Measurements from ENCODE around the gene MSL1.

The MSL1 gene

DNA sequence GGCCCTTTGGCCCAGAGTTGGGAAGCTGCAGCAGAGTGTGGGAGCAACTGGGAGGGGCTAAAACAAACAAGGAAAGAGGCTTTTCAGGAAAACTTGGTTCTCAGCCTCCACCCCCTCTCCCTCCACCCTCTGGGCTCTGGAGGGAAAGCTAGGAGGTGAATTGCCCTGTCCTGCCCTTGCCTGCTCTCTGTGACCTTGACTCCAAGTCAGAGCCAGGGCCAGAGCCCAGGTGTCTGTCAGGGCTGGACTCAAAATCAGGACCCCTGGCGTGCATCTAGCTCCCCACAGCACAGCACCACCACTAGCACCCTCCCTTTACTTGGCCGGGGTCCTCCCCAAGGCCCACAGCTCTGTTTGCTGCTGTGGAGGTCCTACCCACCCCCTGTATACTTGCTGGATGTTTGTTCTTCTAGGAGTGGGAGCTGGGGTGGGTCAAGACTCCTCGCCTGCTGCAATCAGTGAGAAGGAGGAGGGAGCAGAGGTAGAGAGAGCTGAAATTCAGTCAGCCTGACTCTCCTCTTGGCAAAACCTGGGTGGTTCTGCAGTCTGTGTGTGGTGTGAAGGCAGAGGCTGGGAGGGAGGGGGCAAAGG, 18.6 kb upstream of the MSL1 start (continued):
- TF ChIP-seq, protein P1, sequence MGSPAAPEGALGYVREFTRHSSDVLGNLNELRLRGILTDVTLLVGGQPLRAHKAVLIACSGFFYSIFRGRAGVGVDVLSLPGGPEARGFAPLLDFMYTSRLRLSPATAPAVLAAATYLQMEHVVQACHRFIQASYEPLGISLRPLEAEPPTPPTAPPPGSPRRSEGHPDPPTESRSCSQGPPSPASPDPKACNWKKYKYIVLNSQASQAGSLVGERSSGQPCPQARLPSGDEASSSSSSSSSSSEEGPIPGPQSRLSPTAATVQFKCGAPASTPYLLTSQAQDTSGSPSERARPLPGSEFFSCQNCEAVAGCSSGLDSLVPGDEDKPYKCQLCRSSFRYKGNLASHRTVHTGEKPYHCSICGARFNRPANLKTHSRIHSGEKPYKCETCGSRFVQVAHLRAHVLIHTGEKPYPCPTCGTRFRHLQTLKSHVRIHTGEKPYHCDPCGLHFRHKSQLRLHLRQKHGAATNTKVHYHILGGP (tag by site-specific recombination; IDR thresholded peaks at IDR 0.05) = no peak; the same call in 1 of the 2 replicates
- TF ChIP-seq ZNF266 (tag by site-specific recombination; IDR thresholded peaks at IDR 0.05; ENCODE audit: low read depth) = no peak
- no peak for TF ChIP-seq ZNF707 (tag by site-specific recombination; IDR thresholded peaks at IDR 0.05)
- TF ChIP-seq, protein P2, sequence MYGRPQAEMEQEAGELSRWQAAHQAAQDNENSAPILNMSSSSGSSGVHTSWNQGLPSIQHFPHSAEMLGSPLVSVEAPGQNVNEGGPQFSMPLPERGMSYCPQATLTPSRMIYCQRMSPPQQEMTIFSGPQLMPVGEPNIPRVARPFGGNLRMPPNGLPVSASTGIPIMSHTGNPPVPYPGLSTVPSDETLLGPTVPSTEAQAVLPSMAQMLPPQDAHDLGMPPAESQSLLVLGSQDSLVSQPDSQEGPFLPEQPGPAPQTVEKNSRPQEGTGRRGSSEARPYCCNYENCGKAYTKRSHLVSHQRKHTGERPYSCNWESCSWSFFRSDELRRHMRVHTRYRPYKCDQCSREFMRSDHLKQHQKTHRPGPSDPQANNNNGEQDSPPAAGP (tag by site-specific recombination; IDR thresholded peaks at IDR 0.05) = 0 out of 2 replicates have a peak, but pooled peaks have one; percentile 18

DNA sequence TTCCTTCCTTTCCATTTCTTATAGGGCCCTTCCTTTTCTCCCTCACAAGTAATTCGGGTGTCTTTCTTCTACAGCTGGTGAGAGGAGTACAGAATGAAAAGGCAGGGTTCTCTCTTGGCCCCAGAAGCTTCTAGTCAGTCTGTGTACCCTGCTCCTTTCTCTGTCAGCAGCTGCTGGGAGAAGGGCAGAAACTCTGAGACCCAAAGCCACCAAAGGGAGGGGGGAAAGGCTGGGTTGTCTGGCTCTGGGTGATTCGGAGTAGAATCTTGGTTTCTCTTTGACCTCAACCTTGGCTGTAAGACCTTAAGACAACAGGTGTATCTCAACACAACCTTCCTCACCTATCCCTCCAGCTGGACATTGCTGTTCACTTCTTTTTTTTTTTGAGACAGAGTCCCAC, 18.1 kb upstream of the MSL1 start:
- H3K4me3 ChIP-seq (ENCODE audit: low read depth, low read length) = no peak overlapping the region

DNA sequence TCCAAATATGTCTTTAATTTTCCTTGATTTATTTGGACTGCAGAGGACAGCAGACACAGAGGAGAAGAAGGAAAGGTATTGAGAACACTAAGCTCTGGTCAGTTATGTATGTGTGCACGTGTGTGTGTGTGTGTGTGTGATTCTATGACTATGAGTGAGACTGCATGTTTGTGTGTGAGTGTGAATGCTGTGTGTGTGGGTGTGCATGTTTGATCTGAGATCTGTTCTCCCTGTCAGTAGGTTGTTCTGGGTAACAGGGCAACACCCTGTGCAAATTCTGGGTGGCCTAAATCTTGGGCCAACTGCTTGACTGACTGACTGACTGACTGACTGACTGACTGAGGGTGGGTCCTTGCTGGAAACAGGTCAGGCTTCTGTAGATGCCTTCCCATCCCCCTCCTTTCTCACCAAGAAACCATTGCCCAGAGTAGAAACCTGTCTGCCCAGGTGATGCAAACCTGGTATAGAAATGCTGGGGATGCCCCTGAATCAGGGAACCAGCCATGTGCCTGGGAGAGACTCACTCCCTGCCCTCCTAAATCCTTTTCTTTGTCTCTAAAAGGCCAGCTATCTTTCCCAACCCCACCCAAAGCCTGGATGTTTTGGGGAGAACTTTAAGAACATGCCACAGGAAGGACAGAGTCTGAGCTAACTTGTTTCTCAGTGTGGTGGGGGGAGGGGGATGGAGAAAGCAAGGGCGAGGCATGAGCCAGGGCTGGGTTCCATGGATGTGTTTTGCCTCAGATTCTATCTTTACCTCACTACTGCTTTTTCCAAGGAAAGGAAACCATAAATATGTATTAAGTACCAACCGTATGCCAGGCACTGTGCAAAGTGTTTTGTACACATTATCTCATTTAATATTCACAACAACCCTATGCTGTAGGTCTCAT, 16.9 kb upstream of the MSL1 start:
- peaks cover 10% of the 10 kb centered on the region for H3K4me1 ChIP-seq (ENCODE audit: control insufficient read depth, insufficient read depth, low read length)
- no peak overlapping the region for H3K4me3 ChIP-seq (ENCODE audit: low read depth, low read length)
- ChIA-PET POLR2A (interaction anchor here (3.6 kb wide), 1 partner anchor 8 kb away, joined by 26 read pairs; no protein-coding TSS in a partner anchor), CTCF (interaction anchor here (0.5 to 5.7 kb wide), 5 partner anchors 7 to 78 kb away, joined by 3 to 55 read pairs (median 3); no protein-coding TSS in a partner anchor)
- H3K27ac ChIP-seq (ENCODE audit: extremely low read depth, low read depth, low read length) = no peak overlapping the region
- H3K9me3 ChIP-seq (ENCODE audit: control insufficient read depth, insufficient read depth, low read depth, low read length) = no peaks in the 10 kb centered on the region
- no peaks in the 10 kb centered on the region for H3K36me3 ChIP-seq (ENCODE audit: control insufficient read depth in 2 of 2, insufficient read depth in 1 of 2, low read length in 2 of 2)
- TF ChIP-seq, protein P3, sequence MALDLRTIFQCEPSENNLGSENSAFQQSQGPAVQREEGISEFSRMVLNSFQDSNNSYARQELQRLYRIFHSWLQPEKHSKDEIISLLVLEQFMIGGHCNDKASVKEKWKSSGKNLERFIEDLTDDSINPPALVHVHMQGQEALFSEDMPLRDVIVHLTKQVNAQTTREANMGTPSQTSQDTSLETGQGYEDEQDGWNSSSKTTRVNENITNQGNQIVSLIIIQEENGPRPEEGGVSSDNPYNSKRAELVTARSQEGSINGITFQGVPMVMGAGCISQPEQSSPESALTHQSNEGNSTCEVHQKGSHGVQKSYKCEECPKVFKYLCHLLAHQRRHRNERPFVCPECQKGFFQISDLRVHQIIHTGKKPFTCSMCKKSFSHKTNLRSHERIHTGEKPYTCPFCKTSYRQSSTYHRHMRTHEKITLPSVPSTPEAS (tag by site-specific recombination; IDR thresholded peaks at IDR 0.05) = 0 out of 2 replicates have a peak, but pooled peaks have one; percentile 25
- no peak for TF ChIP-seq ZNF501 (tag by site-specific recombination; IDR thresholded peaks at IDR 0.05)
- TF ChIP-seq, protein P4, sequence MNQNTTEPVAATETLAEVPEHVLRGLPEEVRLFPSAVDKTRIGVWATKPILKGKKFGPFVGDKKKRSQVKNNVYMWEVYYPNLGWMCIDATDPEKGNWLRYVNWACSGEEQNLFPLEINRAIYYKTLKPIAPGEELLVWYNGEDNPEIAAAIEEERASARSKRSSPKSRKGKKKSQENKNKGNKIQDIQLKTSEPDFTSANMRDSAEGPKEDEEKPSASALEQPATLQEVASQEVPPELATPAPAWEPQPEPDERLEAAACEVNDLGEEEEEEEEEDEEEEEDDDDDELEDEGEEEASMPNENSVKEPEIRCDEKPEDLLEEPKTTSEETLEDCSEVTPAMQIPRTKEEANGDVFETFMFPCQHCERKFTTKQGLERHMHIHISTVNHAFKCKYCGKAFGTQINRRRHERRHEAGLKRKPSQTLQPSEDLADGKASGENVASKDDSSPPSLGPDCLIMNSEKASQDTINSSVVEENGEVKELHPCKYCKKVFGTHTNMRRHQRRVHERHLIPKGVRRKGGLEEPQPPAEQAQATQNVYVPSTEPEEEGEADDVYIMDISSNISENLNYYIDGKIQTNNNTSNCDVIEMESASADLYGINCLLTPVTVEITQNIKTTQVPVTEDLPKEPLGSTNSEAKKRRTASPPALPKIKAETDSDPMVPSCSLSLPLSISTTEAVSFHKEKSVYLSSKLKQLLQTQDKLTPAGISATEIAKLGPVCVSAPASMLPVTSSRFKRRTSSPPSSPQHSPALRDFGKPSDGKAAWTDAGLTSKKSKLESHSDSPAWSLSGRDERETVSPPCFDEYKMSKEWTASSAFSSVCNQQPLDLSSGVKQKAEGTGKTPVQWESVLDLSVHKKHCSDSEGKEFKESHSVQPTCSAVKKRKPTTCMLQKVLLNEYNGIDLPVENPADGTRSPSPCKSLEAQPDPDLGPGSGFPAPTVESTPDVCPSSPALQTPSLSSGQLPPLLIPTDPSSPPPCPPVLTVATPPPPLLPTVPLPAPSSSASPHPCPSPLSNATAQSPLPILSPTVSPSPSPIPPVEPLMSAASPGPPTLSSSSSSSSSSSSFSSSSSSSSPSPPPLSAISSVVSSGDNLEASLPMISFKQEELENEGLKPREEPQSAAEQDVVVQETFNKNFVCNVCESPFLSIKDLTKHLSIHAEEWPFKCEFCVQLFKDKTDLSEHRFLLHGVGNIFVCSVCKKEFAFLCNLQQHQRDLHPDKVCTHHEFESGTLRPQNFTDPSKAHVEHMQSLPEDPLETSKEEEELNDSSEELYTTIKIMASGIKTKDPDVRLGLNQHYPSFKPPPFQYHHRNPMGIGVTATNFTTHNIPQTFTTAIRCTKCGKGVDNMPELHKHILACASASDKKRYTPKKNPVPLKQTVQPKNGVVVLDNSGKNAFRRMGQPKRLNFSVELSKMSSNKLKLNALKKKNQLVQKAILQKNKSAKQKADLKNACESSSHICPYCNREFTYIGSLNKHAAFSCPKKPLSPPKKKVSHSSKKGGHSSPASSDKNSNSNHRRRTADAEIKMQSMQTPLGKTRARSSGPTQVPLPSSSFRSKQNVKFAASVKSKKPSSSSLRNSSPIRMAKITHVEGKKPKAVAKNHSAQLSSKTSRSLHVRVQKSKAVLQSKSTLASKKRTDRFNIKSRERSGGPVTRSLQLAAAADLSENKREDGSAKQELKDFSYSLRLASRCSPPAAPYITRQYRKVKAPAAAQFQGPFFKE (tag by site-specific recombination; IDR thresholded peaks at IDR 0.05; ENCODE audit: borderline replicate concordance) = no peak
- no peak for TF ChIP-seq ZNF155 (tag by site-specific recombination; IDR thresholded peaks at IDR 0.05)
- TF ChIP-seq ZNF664 (tag by site-specific recombination; IDR thresholded peaks at IDR 0.05) = peak; percentile 49; the same call in 1 of the 2 replicates
- TF ChIP-seq ZNF792 (tag by site-specific recombination; IDR thresholded peaks at IDR 0.05) = no peak
- TF ChIP-seq, protein P5, sequence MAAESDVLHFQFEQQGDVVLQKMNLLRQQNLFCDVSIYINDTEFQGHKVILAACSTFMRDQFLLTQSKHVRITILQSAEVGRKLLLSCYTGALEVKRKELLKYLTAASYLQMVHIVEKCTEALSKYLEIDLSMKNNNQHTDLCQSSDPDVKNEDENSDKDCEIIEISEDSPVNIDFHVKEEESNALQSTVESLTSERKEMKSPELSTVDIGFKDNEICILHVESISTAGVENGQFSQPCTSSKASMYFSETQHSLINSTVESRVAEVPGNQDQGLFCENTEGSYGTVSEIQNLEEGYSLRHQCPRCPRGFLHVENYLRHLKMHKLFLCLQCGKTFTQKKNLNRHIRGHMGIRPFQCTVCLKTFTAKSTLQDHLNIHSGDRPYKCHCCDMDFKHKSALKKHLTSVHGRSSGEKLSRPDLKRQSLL (tag by site-specific recombination; IDR thresholded peaks at IDR 0.05) = no peak
- TF ChIP-seq, protein P6, sequence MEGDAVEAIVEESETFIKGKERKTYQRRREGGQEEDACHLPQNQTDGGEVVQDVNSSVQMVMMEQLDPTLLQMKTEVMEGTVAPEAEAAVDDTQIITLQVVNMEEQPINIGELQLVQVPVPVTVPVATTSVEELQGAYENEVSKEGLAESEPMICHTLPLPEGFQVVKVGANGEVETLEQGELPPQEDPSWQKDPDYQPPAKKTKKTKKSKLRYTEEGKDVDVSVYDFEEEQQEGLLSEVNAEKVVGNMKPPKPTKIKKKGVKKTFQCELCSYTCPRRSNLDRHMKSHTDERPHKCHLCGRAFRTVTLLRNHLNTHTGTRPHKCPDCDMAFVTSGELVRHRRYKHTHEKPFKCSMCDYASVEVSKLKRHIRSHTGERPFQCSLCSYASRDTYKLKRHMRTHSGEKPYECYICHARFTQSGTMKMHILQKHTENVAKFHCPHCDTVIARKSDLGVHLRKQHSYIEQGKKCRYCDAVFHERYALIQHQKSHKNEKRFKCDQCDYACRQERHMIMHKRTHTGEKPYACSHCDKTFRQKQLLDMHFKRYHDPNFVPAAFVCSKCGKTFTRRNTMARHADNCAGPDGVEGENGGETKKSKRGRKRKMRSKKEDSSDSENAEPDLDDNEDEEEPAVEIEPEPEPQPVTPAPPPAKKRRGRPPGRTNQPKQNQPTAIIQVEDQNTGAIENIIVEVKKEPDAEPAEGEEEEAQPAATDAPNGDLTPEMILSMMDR (tag by site-specific recombination; IDR thresholded peaks at IDR 0.05) = peak; percentile 28
- TF ChIP-seq, protein P7, sequence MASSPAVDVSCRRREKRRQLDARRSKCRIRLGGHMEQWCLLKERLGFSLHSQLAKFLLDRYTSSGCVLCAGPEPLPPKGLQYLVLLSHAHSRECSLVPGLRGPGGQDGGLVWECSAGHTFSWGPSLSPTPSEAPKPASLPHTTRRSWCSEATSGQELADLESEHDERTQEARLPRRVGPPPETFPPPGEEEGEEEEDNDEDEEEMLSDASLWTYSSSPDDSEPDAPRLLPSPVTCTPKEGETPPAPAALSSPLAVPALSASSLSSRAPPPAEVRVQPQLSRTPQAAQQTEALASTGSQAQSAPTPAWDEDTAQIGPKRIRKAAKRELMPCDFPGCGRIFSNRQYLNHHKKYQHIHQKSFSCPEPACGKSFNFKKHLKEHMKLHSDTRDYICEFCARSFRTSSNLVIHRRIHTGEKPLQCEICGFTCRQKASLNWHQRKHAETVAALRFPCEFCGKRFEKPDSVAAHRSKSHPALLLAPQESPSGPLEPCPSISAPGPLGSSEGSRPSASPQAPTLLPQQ (tag by site-specific recombination; IDR thresholded peaks at IDR 0.05) = no peak

More for the DNA sequence above, 18.1 kb upstream of the MSL1 start:
- H3K9me3 ChIP-seq (ENCODE audit: control insufficient read depth, insufficient read depth, low read depth, low read length) = no peaks in the 10 kb centered on the region
- ChIA-PET CTCF (interaction anchor here (0.5 to 7.2 kb wide), 9 partner anchors 8 to 315 kb away, joined by 3 to 61 read pairs (median 4); no protein-coding TSS in a partner anchor), POLR2A (interaction anchor here (3.6 kb wide), 1 partner anchor 10 kb away, joined by 26 read pairs; no protein-coding TSS in a partner anchor)
- no peaks in the 10 kb centered on the region for H3K36me3 ChIP-seq (ENCODE audit: control insufficient read depth in 2 of 2, insufficient read depth in 1 of 2, low read length in 2 of 2)
- TF ChIP-seq ZBTB20 (tag by site-specific recombination; IDR thresholded peaks at IDR 0.05) (no peak), ZNF558 (tag by site-specific recombination; IDR thresholded peaks at IDR 0.05) (no peak), ZNF548 (tag by site-specific recombination; IDR thresholded peaks at IDR 0.05) (no peak), ZNF501 (tag by site-specific recombination; IDR thresholded peaks at IDR 0.05) (no peak), ZNF433 (tag by site-specific recombination; IDR thresholded peaks at IDR 0.05; ENCODE audit: low read depth) (no peak)
- peaks cover 15% of the 10 kb centered on the region for H3K4me1 ChIP-seq (ENCODE audit: control insufficient read depth, insufficient read depth, low read length)
- no peak overlapping the region for H3K27ac ChIP-seq (ENCODE audit: extremely low read depth, low read depth, low read length)

Data from HEK293 (cell line).